CD4-positive, alpha-beta T cell (primary cell): ENCODE measurements around the gene LPCAT3. TPM values are rescaled to one million over a fixed set of nuclear protein-coding genes. Genes with fewer than 3 reads are reported as not detected.
A peak's percentile ranks its signal among the peaks of the same experiment; 100 is the strongest.

ENCODE experiments used
- ATAC-seq: fragments of 200-7000 bp; cut with Tn5 transposase; one replicate; pipeline ENCODE4 v1.10.0; 2022; ENCODE audit warnings: mild to moderate bottlenecking; ENCODE audit not compliant: poor library complexity
- CTCF ChIA-PET: fragments of 350-600 bp; sonication (Branson Sonifier 250); formaldehyde crosslinking; loops from one replicate; lab custom pipeline; 2021; ENCODE audit warnings: antibody characterized with exemption, inconsistent platforms; lab: Charles Lee
- POLR2A ChIA-PET: fragments of 350-600 bp; sonication (Branson Sonifier 250); formaldehyde crosslinking; loops from one replicate; lab custom pipeline; 2021; ENCODE audit warnings: antibody characterized with exemption, inconsistent platforms; lab: Charles Lee
- DNase-seq, 14 experiments: peaks; one replicate each; pipeline ENCODE4 v3.0.0-alpha.2; 2013 to 2020; ENCODE audit warnings: mixed read lengths in 2 of 14
- H3K27ac ChIP-seq, 2 donors: one replicate each; pipeline versions ENCODE4 v1.5.1 to v1.7.0; 2013; ENCODE audit warnings: low read length in 2 of 2, low read depth in 1 of 2, mild to moderate bottlenecking in 1 of 2
- H3K27me3 ChIP-seq, 2 experiments: 1 replicate in 1 of 2; 2 replicates in 1 of 2; pipeline versions ENCODE4 v1.6.1 to v1.7.0; 2013; ENCODE audit warnings: low read length in 2 of 2, control low read depth in 1 of 2, mild to moderate bottlenecking in 1 of 2, moderate library complexity in 1 of 2; ENCODE audit not compliant: insufficient read depth in 2 of 2, control insufficient read depth in 1 of 2
- H3K36me3 ChIP-seq: one replicate; pipeline ENCODE4 v1.6.1; 2013; ENCODE audit warnings: low read length, control low read depth; ENCODE audit not compliant: insufficient read depth
- H3K4me1 ChIP-seq: one replicate; pipeline ENCODE4 v1.6.1; 2013; ENCODE audit warnings: low read length, control low read depth; ENCODE audit not compliant: insufficient read depth
- H3K4me3 ChIP-seq: one replicate; pipeline ENCODE4 v1.5.1; 2013; ENCODE audit warnings: mild to moderate bottlenecking, low read length, moderate library complexity
- H3K9me3 ChIP-seq, 2 experiments: 1 replicate in 1 of 2; 2 replicates in 1 of 2; pipeline versions ENCODE4 v1.6.1 to v1.7.0; 2013; ENCODE audit warnings: low read length in 2 of 2, mild to moderate bottlenecking in 2 of 2, control low read depth in 1 of 2, moderate library complexity in 1 of 2; ENCODE audit not compliant: control insufficient read depth in 1 of 2, insufficient read depth in 1 of 2
- H3K27ac Mint-ChIP-seq: one replicate; pipeline ENCODE4 v1.8.0; 2020; ENCODE audit warnings: mixed read lengths
- H3K27me3 Mint-ChIP-seq: one replicate; pipeline ENCODE4 v1.8.0; 2021; ENCODE audit warnings: mixed read lengths
- H3K36me3 Mint-ChIP-seq: one replicate; pipeline ENCODE4 v1.8.0; 2021; ENCODE audit warnings: low read depth, mixed read lengths
- H3K4me1 Mint-ChIP-seq: one replicate; pipeline ENCODE4 v1.8.0; 2021; ENCODE audit warnings: low read depth, mixed read lengths
- H3K4me3 Mint-ChIP-seq: one replicate; pipeline ENCODE4 v1.8.0; 2020; ENCODE audit warnings: mild to moderate bottlenecking, mixed read lengths
- H3K9me3 Mint-ChIP-seq: one replicate; pipeline ENCODE4 v1.8.0; 2020; ENCODE audit warnings: mixed read lengths
- intact Hi-C, 2 experiments: fragments of 100-400 bp; cut with DNase I in 1 of 2; cut with micrococcal nuclease in 1 of 2; formaldehyde crosslinking; loops; one replicate each; pipeline versions ENCODE4 v1.15.1 to v1.9.0; 2023 to 2025; cut with DNase I, micrococcal nuclease
- total RNA-seq, 174 experiments: library from RNA in 2 of 174; stranded (reverse) in 2 of 174; gene quantifications; one replicate each; pipeline ENCODE4 v1.2.3 and lab custom pipeline; 2021 to 2026
- TF ChIP-seq, protein P1 (sequence below): fragments of 200-600 bp; IDR thresholded peaks from one replicate; pipeline ENCODE4 v1.8.0; 2022; ENCODE audit warnings: antibody characterized with exemption, mild to moderate bottlenecking

LPCAT3 gene
- total RNA-seq, 2 experiments from 2014 or later, result 11.8 to 14.8 TPM

DNA sequence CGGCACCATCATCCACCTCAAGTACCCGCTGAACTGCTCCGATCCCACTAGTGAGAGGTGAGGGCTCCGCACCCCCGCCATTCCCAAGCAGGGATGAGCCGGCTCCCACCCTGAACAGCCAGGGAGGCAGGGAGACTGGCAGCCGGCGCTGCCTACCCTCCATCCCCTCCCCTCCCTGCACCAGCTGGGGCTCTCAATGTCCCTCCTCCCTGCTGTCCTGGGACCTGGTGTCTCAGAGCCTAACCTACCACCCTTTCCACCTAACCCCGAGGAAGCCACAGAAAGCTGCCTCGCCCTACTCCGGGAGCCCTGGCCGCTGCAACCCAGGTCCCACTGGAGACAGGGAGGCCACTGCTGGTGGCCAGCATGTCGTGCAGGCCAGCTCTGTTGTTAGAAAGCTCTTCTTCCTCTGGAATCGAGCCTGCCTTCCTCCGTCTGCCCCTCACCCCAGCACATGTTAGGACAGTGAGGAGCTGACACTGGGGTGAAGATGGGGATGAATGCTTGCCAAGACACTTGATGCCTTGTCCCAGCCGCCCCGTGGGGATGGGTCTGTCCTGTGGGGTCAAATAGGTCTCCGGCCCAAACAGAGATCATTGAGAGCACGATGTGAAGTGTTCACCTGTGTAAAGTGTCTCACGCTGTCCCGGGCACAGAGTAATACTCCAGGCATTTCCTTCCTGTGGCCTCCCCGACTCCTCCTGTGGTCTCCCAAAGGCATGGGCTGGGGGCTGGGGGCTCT, 66.0 kb downstream of the LPCAT3 start:
- ATAC-seq, result peak; percentile 9
- TF ChIP-seq, protein P1, sequence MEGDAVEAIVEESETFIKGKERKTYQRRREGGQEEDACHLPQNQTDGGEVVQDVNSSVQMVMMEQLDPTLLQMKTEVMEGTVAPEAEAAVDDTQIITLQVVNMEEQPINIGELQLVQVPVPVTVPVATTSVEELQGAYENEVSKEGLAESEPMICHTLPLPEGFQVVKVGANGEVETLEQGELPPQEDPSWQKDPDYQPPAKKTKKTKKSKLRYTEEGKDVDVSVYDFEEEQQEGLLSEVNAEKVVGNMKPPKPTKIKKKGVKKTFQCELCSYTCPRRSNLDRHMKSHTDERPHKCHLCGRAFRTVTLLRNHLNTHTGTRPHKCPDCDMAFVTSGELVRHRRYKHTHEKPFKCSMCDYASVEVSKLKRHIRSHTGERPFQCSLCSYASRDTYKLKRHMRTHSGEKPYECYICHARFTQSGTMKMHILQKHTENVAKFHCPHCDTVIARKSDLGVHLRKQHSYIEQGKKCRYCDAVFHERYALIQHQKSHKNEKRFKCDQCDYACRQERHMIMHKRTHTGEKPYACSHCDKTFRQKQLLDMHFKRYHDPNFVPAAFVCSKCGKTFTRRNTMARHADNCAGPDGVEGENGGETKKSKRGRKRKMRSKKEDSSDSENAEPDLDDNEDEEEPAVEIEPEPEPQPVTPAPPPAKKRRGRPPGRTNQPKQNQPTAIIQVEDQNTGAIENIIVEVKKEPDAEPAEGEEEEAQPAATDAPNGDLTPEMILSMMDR, result no peak
- H3K36me3 Mint-ChIP-seq, result peaks cover 63% of the 10 kb centered on the region
- ChIA-PET CTCF (interaction anchor here (0.6 to 10.8 kb wide), 4 partner anchors 8 to 80 kb away, joined by 3 to 324 read pairs (median 4); partner anchors contain the start of gene SPSB2), POLR2A (interaction anchor here (0.8 to 16.4 kb wide), 7 partner anchors 5 to 155 kb away, joined by 3 to 963 read pairs (median 10); partner anchors contain the start of genes C12orf57, LPCAT3, PTPN6 and RNU7-1)
- Histone ChIP-seq H3K36me3 (peaks cover 46% of the 10 kb centered on the region), H3K4me1 (peaks cover 94% of the 10 kb centered on the region), H3K27me3 (no peaks in the 10 kb centered on the region), H3K9me3 (no peaks in the 10 kb centered on the region), H3K27ac (peak overlapping the region; percentile 80 to 96), H3K4me3 (peak overlapping the region; percentile 98)
- H3K4me1 Mint-ChIP-seq, result peaks cover 90% of the 10 kb centered on the region
- no peaks in the 10 kb centered on the region for H3K27me3 Mint-ChIP-seq
- DNase-seq, result peak in 4 of 14 experiments; percentile 33 to 39 (median 37)
- H3K27ac Mint-ChIP-seq, result peak overlapping the region; percentile 97
- no peaks in the 10 kb centered on the region for H3K9me3 Mint-ChIP-seq
- intact Hi-C loops, result loop anchor here in 1 of 2 experiments (1.0 to 5.0 kb wide), 2 partner anchors 8 to 100 kb away; partner anchors contain the start of genes C12orf57, CDCA3 and USP5
- peak overlapping the region; percentile 100 for H3K4me3 Mint-ChIP-seq

DNA sequence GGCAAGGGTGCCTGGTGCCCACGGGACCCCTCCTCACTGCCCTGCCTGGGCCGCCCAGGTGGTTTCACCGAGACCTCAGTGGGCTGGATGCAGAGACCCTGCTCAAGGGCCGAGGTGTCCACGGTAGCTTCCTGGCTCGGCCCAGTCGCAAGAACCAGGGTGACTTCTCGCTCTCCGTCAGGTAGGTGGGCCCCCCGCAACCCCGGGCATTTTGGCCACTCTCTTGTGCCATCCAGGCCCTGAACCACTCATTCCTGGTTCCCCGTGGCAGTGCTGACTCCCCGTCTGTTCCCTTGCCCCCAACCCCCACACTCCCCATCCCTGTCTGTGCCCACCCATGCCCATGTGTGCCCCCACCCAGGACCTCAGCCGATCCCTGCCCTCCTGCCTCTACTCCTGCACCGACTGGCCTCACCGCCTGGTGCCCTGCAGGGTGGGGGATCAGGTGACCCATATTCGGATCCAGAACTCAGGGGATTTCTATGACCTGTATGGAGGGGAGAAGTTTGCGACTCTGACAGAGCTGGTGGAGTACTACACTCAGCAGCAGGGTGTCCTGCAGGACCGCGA, 66.6 kb downstream of the LPCAT3 start:
- Mint-ChIP-seq H3K36me3 (peaks cover 57% of the 10 kb centered on the region), H3K9me3 (no peaks in the 10 kb centered on the region), H3K27me3 (no peaks in the 10 kb centered on the region), H3K27ac (peak overlapping the region; percentile 97), H3K4me3 (peak overlapping the region; percentile 100), H3K4me1 (peaks cover 90% of the 10 kb centered on the region)
- H3K27ac ChIP-seq, result peak overlapping the region; percentile 80 to 96
- intact Hi-C loops, result loop anchor here in 1 of 2 experiments (1.0 to 5.0 kb wide), 2 partner anchors 7 to 99 kb away; partner anchors contain the start of genes C12orf57, CDCA3 and USP5
- H3K4me3 ChIP-seq, result peak overlapping the region; percentile 98
- TF ChIP-seq, protein P1, result no peak
- H3K36me3 ChIP-seq, result peaks cover 39% of the 10 kb centered on the region
- ChIA-PET CTCF (interaction anchor here (0.6 to 10.8 kb wide), 4 partner anchors 9 to 79 kb away, joined by 3 to 324 read pairs (median 4); partner anchors contain the start of gene SPSB2), POLR2A (interaction anchor here (0.6 to 16.4 kb wide), 9 partner anchors 4 to 228 kb away, joined by 3 to 963 read pairs (median 4); partner anchors contain the start of genes C12orf57, COPS7A, LRRC23 and PTPN6)
- ATAC-seq, result peak; percentile 30
- H3K27me3 ChIP-seq, result no peaks in the 10 kb centered on the region
- peak in 5 of 14 experiments; percentile 42 to 77 (median 51) for DNase-seq
- H3K9me3 ChIP-seq, result no peaks in the 10 kb centered on the region
- peaks cover 94% of the 10 kb centered on the region for H3K4me1 ChIP-seq
